K562 (cell line): ENCODE measurements around the gene UPK3A. TPM values are rescaled to one million over a fixed set of nuclear protein-coding genes. Genes with fewer than 3 reads are reported as not detected.

Experiments
- ATAC-seq: fragments of 200-7000 bp; cut with Tn5 transposase; 3 replicates; pipeline ENCODE4 v1.9.1; 2020; ENCODE audit warnings: moderate library complexity
- BruUV-seq: library from RNA; stranded (reverse); fragments of 400-500 nt; replicated peaks from 2 replicates; lab custom pipeline; 2021; lab: Mats Ljungman, UMichigan
- CTCF ChIA-PET: fragments of 300-600 bp; formaldehyde crosslinking; extraction: SDS; loops from one replicate; lab custom pipeline; 2021; ENCODE audit warnings: low intra/inter-chr PET ratio; lab: Yijun Ruan, JAX
- POLR2A ChIA-PET: fragments of 300-600, 350-650 bp; sonication (Branson Sonifier 250); formaldehyde crosslinking; extraction: SDS; loops from one replicate; lab custom pipeline; 2021; ENCODE audit warnings: antibody characterized with exemption, inconsistent platforms; lab: Yijun Ruan, JAX
- DNase-seq, 4 experiments: peaks; one replicate each; pipeline versions ENCODE4 v3.0.0 to v3.0.0-alpha.2; 2011 to 2018; ENCODE audit warnings: low spot score in 3 of 4, mixed read lengths in 3 of 4; ENCODE audit errors: extremely low read depth in 1 of 4
- FAIRE-seq: peaks from 2 replicates; lab custom pipeline; 2011; peaks lifted over from hg19 to GRCh38; lab: Jason Lieb, UNC
- H2AFZ ChIP-seq: 2 replicates; pipeline ENCODE4 v1.6.0; 2011; ENCODE audit warnings: low read depth, low read length, control low read depth, inconsistent platforms
- H3K27ac ChIP-seq: fragments of 200-600 bp; 3 replicates; pipeline ENCODE4 v1.8.0; 2011; ENCODE audit warnings: low read depth, mild to moderate bottlenecking, control low read depth, inconsistent platforms, low read length, moderate library complexity, mixed read lengths; ENCODE audit errors: extremely low read depth
- H3K27me3 ChIP-seq, 2 experiments: fragments of 300-600 bp in 1 of 2; 2 replicates in 1 of 2; 3 replicates in 1 of 2; pipeline versions ENCODE4 v1.6.0 to v1.8.0; 2011; ENCODE audit warnings: inconsistent platforms in 2 of 2, low read length in 2 of 2, mild to moderate bottlenecking in 1 of 2, mixed read lengths in 1 of 2, moderate library complexity in 1 of 2; ENCODE audit not compliant: control insufficient read depth in 2 of 2, insufficient read depth in 2 of 2
- H3K36me3 ChIP-seq: fragments of 300-600 bp; 3 replicates; pipeline ENCODE4 v1.8.0; 2011; ENCODE audit warnings: mild to moderate bottlenecking, low read length, inconsistent platforms; ENCODE audit not compliant: control insufficient read depth, insufficient read depth
- H3K4me1 ChIP-seq, 2 experiments: fragments of 200-600 bp in 1 of 2; replicated peaks in 1 of 2; 2 replicates in 1 of 2; 3 replicates in 1 of 2; pipeline versions ENCODE4 v1.5.1 to v1.8.0; 2011; ENCODE audit warnings: inconsistent platforms in 2 of 2, low read length in 2 of 2, mild to moderate bottlenecking in 1 of 2, mixed read lengths in 1 of 2, moderate library complexity in 1 of 2; ENCODE audit not compliant: control insufficient read depth in 2 of 2, insufficient read depth in 2 of 2
- H3K4me2 ChIP-seq: 2 replicates; pipeline ENCODE4 v1.6.1; 2011; ENCODE audit warnings: low read length, control low read depth, inconsistent platforms, mixed read lengths; ENCODE audit not compliant: insufficient read depth
- H3K4me3 ChIP-seq: fragments of 200-600 bp; sonication (generic), shearing (Covaris generic); 2 replicates; pipeline ENCODE4 v1.5.1; 2016; ENCODE audit warnings: control low read depth, inconsistent platforms
- H3K79me2 ChIP-seq: fragments of 200-600 bp; 3 replicates; pipeline ENCODE4 v1.8.0; 2011; ENCODE audit warnings: low read length, inconsistent platforms; ENCODE audit not compliant: control insufficient read depth, insufficient read depth
- H3K9ac ChIP-seq, 2 experiments: 2 replicates each; pipeline versions ENCODE4 v1.6.0 to v1.6.1; 2011; ENCODE audit warnings: low read depth in 2 of 2, low read length in 2 of 2, control low read depth in 1 of 2, inconsistent platforms in 1 of 2, mild to moderate bottlenecking in 1 of 2, mixed read lengths in 1 of 2; ENCODE audit not compliant: insufficient read depth in 1 of 2
- H3K9me1 ChIP-seq: one replicate; pipeline ENCODE4 v1.6.0; 2011; ENCODE audit warnings: inconsistent platforms, mild to moderate bottlenecking, low read length, moderate library complexity; ENCODE audit not compliant: control insufficient read depth, insufficient read depth
- H3K9me3 ChIP-seq: replicated peaks from 2 replicates; pipeline ENCODE4 v1.5.1; 2011; ENCODE audit warnings: low read depth, low read length, inconsistent platforms; ENCODE audit not compliant: control insufficient read depth, insufficient read depth
- H4K20me1 ChIP-seq: replicated peaks from 2 replicates; pipeline ENCODE4 v1.6.1; 2011; ENCODE audit warnings: low read length, inconsistent platforms, mixed read lengths; ENCODE audit not compliant: control insufficient read depth, insufficient read depth
- ETV5 ChIP-seq: sonication (generic); formaldehyde crosslinking; IDR thresholded peaks from 2 replicates; pipeline ENCODE4 v1.4.0; 2020; ENCODE audit warnings: low read depth, mild to moderate bottlenecking, missing genetic modification reagents
- HMG20A ChIP-seq: fragments of 450-650 bp; formaldehyde crosslinking; conservative IDR thresholded peaks from 2 replicates; pipeline ENCODE4 v1.4.0; 2020; ENCODE audit warnings: mild to moderate bottlenecking, mixed read lengths
- HNRNPL ChIP-seq: fragments of 200-400 bp; formaldehyde crosslinking; IDR thresholded peaks from 2 replicates; pipeline ENCODE4 v1.6.1; 2017; ENCODE audit warnings: low read depth, mild to moderate bottlenecking, low read length
- MCM2 ChIP-seq: fragments of 450-650 bp; IDR thresholded peaks from 2 replicates; pipeline ENCODE4 v1.6.1; 2017; ENCODE audit warnings: low read depth, mild to moderate bottlenecking
- ZFP91 ChIP-seq: sonication (generic); formaldehyde crosslinking; IDR thresholded peaks from 2 replicates; pipeline ENCODE4 v1.8.0; 2022; ENCODE audit warnings: mild to moderate bottlenecking, missing genetic modification reagents
- WGBS: fragments of 100-300 bp; shearing (Covaris generic); methylation state at CpG from one replicate; pipeline ENCODE4 v1.1.6; 2016; ENCODE audit warnings: low coverage, mixed read lengths; ENCODE audit not compliant: insufficient coverage; ENCODE audit errors: missing lambda C conversion rate; 5-methylcytosine and 5-hydroxymethylcytosine counted together
- in situ Hi-C: fragments of 300-500 bp; cut with MboI; formaldehyde crosslinking; loops from 4 replicates; pipeline ENCODE4 v1.15.0; 2018; ENCODE audit warnings: inconsistent platforms, mixed read lengths
- intact Hi-C: fragments of 100-400 bp; cut with micrococcal nuclease; formaldehyde crosslinking; loops from 2 replicates; pipeline ENCODE4 v1.14.2; 2022
- polyA plus RNA-seq, 8 experiments: library from polyadenylated mRNA; depleted of rRNA in 4 of 8; stranded (reverse) in 5 of 8; unstranded in 3 of 8; fragments of >200 nt; fragmentation: Nextera tagmentation in 2 of 8; fragmentation: Illumina TruSeq in 1 of 8; extraction: Ambion mirVana in 2 of 8; extraction: Trizol in 1 of 8; gene quantifications; 2 replicates each; pipeline versions ENCODE4 v1.2.1 to v1.2.3, GENCODE V29; 2011 to 2014; ENCODE audit warnings: inconsistent platforms in 1 of 8, missing spikeins in 1 of 8
- total RNA-seq, 7 experiments: library from RNA; depleted of rRNA in 6 of 7; stranded (reverse); fragments of >200 nt in 6 of 7; fragmentation: Illumina TruSeq in 2 of 7; extraction: Trizol in 2 of 7; gene quantifications; 2 replicates each; pipeline versions ENCODE4 v1.2.1 to v1.2.3, GENCODE V29; 2011 to 2021; ENCODE audit warnings: low replicate concordance in 1 of 7

The UPK3A gene
- total and polyA plus RNA-seq, 9 of the 15 experiments (the other 6 are each of a cell fraction or from before 2014, with no cell fraction given) = not detected

DNA sequence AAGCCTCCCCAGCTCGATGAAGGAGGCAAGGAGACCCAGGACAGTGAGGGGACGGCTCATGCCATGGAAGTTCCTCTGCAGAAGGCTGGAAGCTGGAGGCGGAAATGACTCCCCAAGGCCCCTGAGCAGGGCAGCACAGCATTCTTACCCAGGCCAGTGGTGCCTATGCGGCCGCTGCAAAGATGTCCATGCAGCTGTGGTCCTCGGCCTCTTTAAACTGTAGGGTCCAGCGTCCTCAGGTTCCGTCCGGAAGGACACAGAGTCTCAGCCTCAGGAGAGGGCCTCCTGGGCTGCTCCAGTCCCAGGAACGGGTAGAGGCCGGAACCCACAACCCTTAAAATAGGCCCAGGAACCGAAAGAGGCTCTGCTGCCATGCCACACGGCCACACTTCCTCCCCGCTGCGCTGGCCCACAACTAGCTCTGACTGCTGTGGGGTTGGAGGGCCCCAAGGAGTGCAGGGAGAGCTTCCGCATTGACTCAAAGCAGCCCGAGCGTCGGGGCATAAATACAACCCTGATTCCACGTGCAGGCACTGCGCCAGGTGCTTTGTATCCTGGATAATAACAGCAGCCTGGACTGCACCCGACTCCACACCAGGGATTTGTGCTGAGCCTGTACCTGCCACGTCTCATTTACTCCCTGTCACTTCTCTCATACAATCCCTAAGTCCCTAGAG, 49.5 kb upstream of the UPK3A start:
- Histone ChIP-seq H3K4me1 (peaks cover 0 to 9% of the 10 kb centered on the region in 2 experiments; a peak in 2 of 5 replicates), H3K9ac (0 out of 4 replicates have a peak overlapping the region, but pooled peaks of 1 of the 2 experiments have one; percentile 17), H3K9me3 (no peaks in the 10 kb centered on the region), H3K4me2 (no peak overlapping the region), H3K36me3 (no peaks in the 10 kb centered on the region), H2AFZ (no peak overlapping the region), H3K4me3 (no peak overlapping the region), H3K9me1 (no peaks in the 10 kb centered on the region), H4K20me1 (no peaks in the 10 kb centered on the region), H3K79me2 (no peaks in the 10 kb centered on the region), H3K27me3 (no peaks in the 10 kb centered on the region), H3K27ac (no peak overlapping the region)
- in situ Hi-C loops = loop anchor here (25.0 kb wide), 1 partner anchor 423 kb away; no protein-coding TSS in a partner anchor
- CTCF ChIA-PET = no interaction called here
- no peak for DNase-seq
- no TSS peak for BruUV-seq
- no peak for FAIRE-seq
- intact Hi-C loops = no loop called here
- no peak for TF ChIP-seq HMG20A (CRISPR knock-in tag)
- TF ChIP-seq MCM2 = no peak
- TF ChIP-seq HNRNPL = no peak
- TF ChIP-seq ETV5 = no peak
- no peak for TF ChIP-seq ZFP91
- POLR2A ChIA-PET = no interaction called here
- no peak for ATAC-seq
- 43% methylated on average over 15 of the region's 23 CpGs for WGBS
